TTC549 (cell line): ENCODE data around the gene CDK5RAP3.

Source experiments
- FAIRE-seq: peaks from 2 replicates; lab custom pipeline; 2012; peaks lifted over from hg19 to GRCh38; lab: Jason Lieb, UNC

Gene CDK5RAP3

GRCh38 chr17:48025040-48025903 lies 54.4 kb downstream of the CDK5RAP3 start:
- FAIRE-seq, result peak; percentile 71

- no peak for FAIRE-seq
These were observed 55.1 kb downstream of the CDK5RAP3 start for GRCh38 chr17:48025904-48026501.

- FAIRE-seq, result no peak
These were observed 55.8 kb downstream of the CDK5RAP3 start for GRCh38 chr17:48026502-48027321.

- FAIRE-seq, result no peak
These were observed 56.5 kb downstream of the CDK5RAP3 start for GRCh38 chr17:48027322-48027981.

- no peak for FAIRE-seq
These were observed 57.8 kb downstream of the CDK5RAP3 start for GRCh38 chr17:48028736-48029135.

- FAIRE-seq, result no peak
These were observed 59.6 kb downstream of the CDK5RAP3 start for GRCh38 chr17:48030531-48030930.
